Ureter (tissue), 1 donor: ENCODE data around the gene HBA1. TPM values are rescaled to one million over a fixed set of nuclear protein-coding genes. Genes with fewer than 3 reads are reported as not detected.
"Not testable (repeated sequence)": the region's sequence is repeated elsewhere in the genome, so short reads cannot be mapped to it uniquely, and the experiment has no call there.

Source experiments
- DNase-seq: peaks from one replicate; pipeline ENCODE4 v3.0.0-alpha.2; 2020; ENCODE audit warnings: low spot score
- total RNA-seq: library from RNA; stranded (reverse); gene quantifications from one replicate; pipeline ENCODE4 v1.2.4, GENCODE V29; 2023
- donor health status: DM: yes; HTN: yes; CAD: no.

HBA1 gene
- total RNA-seq, 1 donor from 2014 or later: 82.1 TPM

DNA sequence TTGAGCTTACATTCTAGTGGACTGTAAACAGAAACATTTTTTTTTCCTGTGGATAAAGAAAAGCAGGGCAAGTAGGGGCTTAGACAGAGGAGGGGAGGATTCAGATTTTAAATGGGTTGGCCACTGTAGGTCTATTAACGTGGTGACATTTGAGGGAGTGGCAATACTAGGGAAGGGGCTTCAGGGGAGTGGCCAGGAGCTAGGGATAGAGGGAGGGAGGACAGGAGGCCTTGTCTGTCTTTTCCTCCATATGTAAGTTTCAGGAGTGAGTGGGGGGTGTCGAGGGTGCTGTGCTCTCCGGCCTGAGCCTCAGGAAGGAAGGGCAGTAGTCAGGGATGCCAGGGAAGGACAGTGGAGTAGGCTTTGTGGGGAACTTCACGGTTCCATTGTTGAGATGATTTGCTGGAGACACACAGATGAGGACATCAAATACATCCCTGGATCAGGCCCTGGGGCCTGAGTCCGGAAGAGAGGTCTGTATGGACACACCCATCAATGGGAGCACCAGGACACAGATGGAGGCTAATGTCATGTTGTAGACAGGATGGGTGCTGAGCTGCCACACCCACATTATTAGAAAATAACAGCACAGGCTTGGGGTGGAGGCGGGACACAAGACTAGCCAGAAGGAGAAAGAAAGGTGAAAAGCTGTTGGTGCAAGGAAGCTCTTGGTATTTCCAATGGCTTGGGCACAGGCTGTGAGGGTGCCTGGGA is 17.2 kb upstream of the HBA1 start:
- no peak for DNase-seq

DNA sequence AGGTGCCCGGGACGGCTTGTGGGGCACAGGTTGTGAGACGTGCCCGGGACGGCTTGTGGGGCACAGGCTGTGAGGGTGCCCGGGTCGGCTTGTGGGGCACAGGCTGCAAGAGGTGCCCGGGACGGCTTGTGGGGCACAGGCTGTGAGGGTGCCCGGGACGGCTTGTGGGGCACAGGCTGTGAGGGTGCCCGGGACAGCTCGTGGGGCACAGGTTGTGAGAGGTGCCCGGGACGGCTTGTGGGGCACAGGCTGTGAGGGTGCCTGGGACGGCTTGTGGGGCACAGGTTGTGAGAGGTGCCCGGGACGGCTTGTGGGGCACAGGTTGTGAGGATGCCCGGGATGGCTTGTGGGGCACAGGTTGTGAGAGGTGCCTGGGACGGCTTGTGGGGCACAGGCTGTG is 16.2 kb upstream of the HBA1 start:
- not testable (repeated sequence) for DNase-seq

DNA sequence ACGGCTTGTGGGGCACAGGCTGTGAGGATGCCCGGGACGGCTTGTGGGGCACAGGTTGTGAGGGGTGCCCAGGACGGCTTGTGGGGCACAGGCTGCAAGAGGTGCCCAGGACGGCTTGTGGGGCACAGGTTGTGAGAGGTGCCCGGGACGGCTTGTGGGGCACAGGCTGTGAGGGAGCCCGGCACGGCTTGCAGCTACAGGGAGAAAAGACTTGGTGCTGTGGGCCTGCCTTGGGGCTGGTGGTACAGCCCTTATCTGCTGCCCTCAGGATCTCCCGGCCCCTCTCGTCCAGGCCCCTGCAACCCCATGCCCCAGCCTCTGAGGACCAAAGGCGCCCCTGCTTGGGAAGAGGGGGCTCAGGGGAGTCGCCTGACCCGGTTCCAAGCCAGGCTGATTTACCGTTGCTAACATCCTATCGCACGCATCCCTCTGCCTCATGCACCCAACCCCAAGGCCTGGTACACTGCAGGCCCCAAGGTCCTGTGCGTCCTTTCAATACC is 15.7 kb upstream of the HBA1 start:
- no peak for DNase-seq

DNA sequence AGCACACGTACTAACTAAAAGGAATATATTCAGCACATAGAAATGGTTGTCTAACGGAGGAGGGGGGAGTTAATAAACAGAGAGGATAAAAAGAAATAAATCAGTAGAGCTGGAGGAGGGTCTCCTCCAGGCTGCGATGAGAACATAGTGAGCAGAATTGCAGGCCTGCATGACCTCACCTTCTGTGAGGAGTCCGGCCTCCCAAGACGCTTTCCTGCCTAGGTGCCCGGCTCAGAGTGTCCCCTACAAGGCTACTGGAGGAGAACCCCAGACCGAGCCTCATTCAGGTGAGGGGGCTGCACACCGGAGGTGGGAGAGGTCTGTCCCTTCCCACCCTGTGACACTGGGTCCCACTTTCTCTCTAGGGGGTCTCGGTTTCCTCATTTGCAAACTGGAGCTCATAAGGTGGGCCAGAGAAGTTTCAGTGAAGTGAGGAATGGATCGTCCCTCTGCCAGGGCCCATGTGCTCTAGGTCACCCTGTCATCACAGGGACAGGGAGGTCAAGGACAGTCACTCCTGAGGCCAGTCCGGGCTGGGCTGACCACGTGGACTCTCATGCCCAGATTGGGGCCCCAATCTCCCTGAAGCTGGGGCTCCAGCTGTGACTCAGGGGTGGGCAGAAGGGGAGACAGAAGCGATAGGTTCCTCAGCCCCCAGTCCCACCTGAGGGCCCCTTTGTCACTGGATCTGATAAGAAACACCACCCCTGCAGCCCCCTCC is 14.0 kb upstream of the HBA1 start:
- DNase-seq: no peak

DNA sequence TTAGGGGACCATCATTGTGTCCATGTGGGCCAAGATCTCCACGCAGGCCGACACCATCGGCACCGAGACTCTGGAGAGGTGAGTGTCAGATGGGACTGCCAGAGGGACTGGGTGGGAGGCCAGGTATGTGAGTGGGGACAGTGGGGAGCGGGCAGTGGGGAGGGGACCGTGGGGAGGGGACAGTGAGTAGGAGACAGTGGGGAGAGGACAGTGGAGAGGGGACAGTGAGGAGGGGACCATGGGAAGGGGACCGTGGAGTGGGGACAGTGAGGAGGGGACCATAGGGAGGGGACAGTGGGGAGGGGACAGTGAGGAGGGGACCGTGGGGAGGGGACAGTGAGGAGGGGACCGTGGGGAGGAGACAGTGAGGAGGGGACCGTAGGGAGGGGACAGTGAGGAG is 13.3 kb upstream of the HBA1 start:
- not testable (repeated sequence) for DNase-seq

DNA sequence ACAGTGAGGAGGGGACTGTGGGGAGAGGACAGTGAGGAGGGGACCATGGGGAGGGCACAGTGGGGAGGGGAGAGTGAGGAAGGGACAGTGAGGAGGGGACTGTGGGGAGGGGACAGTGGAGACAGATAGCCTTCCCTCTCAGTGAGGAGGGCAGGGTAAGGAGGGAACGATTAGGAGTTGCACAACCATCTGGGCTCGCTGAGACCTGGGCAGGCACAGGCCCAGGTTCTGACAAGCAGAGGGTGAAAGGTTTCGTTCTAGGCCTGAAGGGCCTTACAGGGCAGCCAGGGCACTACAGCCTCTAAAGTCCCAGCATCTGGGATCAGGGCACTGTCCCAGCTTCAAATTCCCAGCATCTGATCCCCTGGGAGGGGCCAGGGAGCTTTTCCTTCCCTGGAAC is 12.8 kb upstream of the HBA1 start:
- not testable (repeated sequence) for DNase-seq

DNA sequence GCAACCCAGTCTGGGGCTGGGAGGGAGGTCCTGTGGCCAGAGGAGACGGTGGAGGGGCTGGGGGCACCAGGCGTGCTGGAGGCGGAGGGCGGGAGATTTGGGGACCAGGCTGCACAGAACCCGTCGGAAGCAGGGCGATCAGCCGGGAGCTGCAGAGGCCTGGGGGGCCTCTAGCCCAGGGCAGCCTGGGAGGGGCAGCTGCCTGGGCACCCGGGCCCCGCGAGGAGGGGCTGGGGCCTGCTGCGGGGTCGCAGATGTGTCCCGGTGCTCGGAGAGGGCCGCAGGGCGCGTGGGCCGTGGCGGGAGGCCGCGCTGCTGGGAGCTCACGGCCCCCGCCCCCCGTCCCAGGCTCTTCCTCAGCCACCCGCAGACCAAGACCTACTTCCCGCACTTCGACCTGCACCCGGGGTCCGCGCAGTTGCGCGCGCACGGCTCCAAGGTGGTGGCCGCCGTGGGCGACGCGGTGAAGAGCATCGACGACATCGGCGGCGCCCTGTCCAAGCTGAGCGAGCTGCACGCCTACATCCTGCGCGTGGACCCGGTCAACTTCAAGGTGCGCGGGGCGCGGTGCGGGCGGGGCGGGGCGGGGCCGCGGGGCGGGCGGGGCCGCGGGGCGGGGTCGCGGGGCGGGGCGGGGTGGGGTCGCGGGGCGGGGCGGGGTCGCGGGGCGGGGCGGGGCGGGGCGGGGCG is 12.2 kb upstream of the HBA1 start:
- DNase-seq: not testable (repeated sequence)

DNA sequence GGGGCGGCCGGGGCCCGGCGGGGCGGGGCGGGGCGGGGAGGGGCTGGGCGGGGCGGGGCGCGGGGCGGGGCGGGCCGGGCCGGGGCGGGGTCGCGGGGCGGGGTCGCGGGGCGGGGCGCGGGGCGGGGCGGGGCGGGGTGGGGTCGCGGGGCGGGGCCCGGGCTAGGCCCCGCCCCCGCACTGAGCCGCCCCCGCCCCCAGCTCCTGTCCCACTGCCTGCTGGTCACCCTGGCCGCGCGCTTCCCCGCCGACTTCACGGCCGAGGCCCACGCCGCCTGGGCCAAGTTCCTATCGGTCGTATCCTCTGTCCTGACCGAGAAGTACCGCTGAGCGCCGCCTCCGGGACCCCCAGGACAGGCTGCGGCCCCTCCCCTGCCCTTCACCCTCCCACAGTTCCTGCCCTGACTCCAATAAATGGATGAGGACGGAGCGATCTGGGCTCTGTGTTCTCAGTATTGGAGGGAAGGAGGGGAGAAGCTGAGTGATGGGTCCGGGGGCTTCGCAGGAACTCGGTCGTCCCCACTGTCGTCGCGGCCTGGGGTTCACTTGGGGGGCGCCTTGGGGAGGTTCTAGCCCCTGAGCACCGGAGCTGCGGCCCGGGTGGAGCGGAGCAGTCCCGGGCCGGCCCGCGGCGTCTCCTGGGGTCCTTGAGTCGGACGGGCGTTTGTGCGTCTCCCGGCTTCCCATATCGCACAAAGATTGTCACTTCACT is 11.5 kb upstream of the HBA1 start:
- no peak for DNase-seq

DNA sequence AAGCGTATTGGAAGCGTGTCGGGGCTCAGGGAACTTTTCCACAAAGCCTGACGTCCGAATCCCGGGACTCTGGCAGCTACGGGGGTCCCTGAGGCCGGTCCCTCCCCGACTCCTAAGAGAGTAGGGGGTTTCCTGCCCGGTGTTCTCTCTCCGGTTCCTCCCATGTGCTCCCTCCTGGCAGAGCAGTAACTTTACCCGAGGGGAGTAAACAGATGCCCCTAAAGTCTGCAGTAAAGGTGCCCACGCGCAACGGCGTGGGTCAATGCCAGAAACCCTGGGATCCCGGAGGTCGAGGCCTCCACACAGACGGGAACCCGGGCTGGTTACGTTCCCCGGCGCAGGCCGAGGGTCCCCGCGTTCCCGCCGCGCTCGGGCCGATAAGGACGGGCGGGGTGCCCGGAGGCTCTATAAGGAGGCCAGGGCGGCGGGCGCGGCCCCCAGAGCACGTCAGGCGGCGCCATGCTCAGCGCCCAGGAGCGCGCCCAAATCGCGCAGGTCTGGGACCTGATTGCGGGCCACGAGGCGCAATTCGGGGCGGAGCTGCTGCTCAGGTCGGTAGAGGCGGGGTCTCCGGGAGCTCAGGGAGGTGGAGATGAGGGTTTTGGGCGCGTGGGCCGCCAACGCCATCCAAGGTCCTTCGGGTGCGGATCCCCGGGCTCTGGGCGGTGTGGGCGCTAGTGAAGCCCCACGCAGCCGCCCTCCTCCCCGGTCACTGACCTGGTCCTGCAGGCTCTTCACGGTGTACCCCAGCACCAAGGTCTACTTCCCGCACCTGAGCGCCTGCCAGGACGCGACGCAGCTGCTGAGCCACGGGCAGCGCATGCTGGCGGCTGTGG is 10.7 kb upstream of the HBA1 start, which contains the start of gene HBM:
Gene HBM (plus strand): TSS at position 440 of the 836 bp plus-strand sequence. CDS start 20 bp downstream, at position 460.
- DNase-seq: no peak

DNA sequence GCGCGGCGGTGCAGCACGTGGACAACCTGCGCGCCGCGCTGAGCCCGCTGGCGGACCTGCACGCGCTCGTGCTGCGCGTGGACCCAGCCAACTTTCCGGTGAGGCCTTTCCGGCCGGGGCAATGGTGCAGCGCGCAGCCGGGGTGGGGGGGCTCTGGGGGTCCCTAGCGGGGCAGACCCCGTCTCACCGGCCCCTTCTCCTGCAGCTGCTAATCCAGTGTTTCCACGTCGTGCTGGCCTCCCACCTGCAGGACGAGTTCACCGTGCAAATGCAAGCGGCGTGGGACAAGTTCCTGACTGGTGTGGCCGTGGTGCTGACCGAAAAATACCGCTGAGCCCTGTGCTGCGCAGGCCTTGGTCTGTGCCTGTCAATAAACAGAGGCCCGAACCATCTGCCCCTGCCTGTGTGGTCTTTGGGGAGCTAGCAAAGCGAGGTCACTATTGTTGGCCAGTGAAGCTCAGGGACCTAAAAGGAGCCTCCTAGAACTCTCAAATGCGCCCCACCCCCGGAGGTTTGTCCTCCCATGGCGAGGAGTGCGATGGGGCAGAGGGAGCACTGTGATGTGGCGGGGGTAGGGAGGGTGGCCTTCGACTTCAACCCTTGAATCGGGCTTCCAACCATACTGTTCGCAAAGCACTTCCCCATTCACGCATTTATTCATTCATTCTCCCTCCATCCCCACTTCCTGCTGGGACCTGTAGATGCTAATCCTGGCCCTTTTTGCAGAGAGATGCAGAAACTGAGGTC is 9.9 kb upstream of the HBA1 start:
- no peak for DNase-seq

DNA sequence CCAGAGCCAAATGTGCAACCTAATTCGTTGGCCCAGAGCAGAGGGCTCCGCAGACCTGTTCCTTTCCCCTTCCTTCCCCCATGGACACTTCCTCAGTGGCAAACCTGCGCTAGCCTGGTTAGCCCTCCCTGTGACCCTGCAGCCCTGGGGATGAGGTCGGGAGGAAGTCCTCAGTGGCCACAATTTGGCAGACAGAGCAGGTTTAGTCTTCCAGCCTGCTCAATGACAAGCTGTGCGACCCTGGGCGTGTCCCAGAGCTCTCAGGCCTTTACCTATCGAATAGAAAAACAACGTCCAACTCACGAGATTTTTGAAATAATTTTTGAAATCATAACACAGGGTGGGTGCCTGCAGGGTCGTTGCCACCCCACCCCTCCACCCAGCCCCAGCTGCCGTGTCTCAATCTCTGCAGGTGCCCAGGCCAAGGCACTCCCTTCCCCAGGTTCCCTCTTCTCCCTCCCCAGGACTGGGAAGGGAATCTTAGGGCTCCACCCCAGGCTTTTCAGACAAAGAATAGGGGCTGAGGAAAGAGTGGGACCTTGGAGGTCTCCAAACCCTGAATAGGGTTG is 9.3 kb upstream of the HBA1 start:
- no peak for DNase-seq

DNA sequence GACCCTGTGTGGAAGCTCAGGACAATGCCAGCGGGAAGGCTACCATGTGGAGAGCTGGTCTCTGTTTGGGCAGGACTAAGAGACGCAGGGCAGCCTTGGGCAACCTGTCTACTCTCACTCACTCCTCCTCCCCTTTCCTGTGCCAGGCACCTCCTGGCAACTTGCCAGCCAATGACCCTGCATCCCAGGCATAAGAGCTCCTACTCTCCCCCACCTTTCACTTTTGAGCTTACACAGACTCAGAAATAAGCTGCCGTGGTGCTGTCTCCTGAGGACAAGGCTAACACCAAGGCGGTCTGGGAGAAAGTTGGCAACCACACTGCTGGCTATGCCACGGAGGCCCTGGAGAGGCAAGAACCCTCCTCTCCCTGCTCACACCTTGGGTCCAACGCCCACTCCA is 8.1 kb upstream of the HBA1 start:
- DNase-seq: no peak

DNA sequence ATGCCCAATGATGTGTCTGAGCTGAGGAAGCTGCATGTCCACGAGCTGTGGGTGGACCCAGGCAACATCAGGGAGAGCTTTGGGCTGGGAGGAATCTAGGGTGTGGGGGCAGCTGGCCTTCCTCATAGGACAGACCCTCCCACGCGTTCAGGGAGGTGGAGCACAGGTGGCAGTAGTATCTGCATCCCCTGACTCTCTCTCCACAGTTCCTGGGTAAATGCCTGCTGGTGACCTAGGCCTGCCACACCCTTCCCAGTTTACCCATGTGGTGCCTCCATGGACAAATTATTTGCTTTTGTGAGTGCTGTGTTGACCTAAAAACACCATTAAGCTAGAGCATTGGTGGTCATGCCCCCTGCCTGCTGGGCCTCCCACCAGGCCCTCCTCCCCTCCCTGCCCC is 7.5 kb upstream of the HBA1 start:
- no peak for DNase-seq

DNA sequence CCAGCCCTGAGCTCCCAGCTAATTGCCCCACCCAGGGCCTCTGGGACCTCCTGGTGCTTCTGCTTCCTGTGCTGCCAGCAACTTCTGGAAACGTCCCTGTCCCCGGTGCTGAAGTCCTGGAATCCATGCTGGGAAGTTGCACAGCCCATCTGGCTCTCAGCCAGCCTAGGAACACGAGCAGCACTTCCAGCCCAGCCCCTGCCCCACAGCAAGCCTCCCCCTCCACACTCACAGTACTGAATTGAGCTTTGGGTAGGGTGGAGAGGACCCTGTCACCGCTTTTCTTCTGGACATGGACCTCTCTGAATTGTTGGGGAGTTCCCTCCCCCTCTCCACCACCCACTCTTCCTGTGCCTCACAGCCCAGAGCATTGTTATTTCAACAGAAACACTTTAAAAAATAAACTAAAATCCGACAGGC is 6.4 kb upstream of the HBA1 start:
- not testable (repeated sequence) for DNase-seq

DNA sequence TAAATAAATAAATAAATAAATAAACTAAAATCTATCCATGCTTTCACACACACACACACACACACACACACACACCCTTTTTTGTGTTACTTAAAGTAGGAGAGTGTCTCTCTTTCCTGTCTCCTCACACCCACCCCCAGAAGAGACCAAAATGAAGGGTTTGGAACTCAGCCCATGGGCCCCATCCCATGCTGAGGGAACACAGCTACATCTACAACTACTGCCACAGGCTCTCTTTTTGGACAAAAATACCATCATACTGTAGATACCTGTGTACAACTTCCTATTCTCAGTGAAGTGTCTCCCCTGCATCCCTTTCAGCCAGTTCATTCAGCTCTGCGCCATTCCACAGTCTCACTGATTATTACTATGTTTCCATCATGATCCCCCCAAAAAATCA is 5.7 kb upstream of the HBA1 start:
- no peak for DNase-seq

DNA sequence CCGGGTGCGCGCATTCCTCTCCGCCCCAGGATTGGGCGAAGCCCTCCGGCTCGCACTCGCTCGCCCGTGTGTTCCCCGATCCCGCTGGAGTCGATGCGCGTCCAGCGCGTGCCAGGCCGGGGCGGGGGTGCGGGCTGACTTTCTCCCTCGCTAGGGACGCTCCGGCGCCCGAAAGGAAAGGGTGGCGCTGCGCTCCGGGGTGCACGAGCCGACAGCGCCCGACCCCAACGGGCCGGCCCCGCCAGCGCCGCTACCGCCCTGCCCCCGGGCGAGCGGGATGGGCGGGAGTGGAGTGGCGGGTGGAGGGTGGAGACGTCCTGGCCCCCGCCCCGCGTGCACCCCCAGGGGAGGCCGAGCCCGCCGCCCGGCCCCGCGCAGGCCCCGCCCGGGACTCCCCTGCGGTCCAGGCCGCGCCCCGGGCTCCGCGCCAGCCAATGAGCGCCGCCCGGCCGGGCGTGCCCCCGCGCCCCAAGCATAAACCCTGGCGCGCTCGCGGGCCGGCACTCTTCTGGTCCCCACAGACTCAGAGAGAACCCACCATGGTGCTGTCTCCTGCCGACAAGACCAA is 4.0 kb upstream of the HBA1 start, which contains the start of gene HBA2:
Gene HBA2 (plus strand): TSS at position 503 of the 568 bp plus-strand sequence. CDS start 37 bp downstream, at position 540.
- not testable (repeated sequence) for DNase-seq

DNA sequence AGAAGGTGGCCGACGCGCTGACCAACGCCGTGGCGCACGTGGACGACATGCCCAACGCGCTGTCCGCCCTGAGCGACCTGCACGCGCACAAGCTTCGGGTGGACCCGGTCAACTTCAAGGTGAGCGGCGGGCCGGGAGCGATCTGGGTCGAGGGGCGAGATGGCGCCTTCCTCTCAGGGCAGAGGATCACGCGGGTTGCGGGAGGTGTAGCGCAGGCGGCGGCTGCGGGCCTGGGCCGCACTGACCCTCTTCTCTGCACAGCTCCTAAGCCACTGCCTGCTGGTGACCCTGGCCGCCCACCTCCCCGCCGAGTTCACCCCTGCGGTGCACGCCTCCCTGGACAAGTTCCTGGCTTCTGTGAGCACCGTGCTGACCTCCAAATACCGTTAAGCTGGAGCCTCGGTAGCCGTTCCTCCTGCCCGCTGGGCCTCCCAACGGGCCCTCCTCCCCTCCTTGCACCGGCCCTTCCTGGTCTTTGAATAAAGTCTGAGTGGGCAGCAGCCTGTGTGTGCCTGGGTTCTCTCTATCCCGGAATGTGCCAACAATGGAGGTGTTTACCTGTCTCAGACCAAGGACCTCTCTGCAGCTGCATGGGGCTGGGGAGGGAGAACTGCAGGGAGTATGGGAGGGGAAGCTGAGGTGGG is 3.1 kb upstream of the HBA1 start:
- not testable (repeated sequence) for DNase-seq

DNA sequence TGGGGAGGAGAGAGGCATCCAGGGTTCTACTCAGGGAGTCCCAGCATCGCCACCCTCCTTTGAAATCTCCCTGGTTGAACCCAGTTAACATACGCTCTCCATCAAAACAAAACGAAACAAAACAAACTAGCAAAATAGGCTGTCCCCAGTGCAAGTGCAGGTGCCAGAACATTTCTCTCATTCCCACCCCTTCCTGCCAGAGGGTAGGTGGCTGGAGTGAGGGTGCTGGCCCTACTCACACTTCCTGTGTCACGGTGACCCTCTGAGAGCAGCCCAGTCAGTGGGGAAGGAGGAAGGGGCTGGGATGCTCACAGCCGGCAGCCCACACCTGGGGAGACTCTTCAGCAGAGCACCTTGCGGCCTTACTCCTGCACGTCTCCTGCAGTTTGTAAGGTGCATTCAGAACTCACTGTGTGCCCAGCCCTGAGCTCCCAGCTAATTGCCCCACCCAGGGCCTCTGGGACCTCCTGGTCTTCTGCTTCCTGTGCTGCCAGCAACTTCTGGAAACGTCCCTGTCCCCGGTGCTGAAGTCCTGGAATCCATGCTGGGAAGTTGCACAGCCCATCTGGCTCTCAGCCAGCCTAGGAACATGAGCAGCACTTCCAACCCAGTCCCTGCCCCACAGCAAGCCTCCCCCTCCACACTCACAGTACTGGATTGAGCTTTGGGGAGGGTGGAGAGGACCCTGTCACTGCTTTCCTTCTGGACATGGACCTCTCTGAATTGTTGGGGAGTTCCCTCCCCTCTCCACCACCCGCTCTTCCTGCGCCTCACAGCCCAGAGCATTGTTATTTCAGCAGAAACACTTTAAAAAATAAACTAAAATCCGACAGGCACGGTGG is 2.3 kb upstream of the HBA1 start:
- DNase-seq: not testable (repeated sequence)
